ENCODE results near the gene PRKACG.
"Not testable (repeated sequence)": the region's sequence is repeated elsewhere in the genome, so short reads cannot be mapped to it uniquely, and the experiment has no call there.

The PRKACG gene

DNA sequence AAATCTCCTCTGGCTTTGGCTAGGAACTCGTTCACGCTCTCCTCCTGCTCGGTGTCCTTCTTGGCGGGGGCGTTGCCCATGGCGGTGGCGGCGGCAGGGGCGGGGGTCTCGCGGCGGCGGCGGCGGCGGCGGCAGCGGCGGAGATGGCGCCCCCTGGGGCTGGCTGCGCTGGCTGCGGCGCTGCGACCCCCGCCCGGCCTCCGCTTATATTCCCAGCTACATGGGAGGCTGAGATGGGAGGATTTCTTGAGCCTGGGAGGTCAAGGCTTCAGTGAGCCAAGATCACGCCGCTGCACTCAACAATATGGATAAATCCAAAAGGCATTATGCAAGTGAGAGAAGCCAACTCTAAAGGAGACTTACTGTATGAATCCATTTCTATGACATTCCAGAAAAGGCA lies at the start of gene PRKACG:
PRKACG (minus strand) TSS at position 101 of the 400 bp plus-strand sequence; CDS start at position 80, 21 bp downstream.
- Histone ChIP-seq H3K4me1 (ENCODE audit: control insufficient read depth in 1 of 2, insufficient read depth in 2 of 2, low read length in 2 of 2) (no peaks in the 10 kb centered on the region), H3K27ac (ENCODE audit: low read length) (no peak within 1 kb of the TSS), H3K9me3 (ENCODE audit: control insufficient read depth in 1 of 2, low read length in 2 of 2) (no peaks in the 10 kb centered on the region), H3K36me3 (ENCODE audit: control insufficient read depth in 1 of 2, insufficient read depth in 2 of 2, low read length in 2 of 2) (no peaks in the 10 kb centered on the region), H3K4me3 (ENCODE audit: low read depth in 1 of 2, low read length in 2 of 2) (no peak within 1 kb of the TSS), H3K27me3 (ENCODE audit: low read depth, low read length) (no peaks in the 10 kb centered on the region)

DNA sequence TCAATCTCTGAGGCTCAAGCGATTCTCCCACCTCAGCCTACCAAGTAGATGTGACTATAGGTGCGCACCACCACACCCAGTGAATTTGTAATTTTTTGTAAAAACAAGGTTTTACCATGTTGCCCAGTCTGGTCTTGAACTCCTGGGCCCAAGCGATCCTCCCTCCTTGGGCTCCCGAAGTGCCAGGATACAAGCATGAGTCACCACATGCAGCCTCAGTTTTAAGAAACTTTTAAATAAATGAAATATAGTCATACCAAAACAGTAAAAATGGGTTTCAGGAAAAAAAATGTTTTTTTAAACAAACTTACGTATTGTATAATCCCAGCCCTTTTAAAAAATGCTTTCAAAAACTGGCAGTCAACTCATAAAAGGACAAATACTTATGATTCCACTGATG lies 48.3 kb upstream of the PRKACG start:
- no peak overlapping the region for H3K4me3 ChIP-seq (ENCODE audit: low read depth in 1 of 2, low read length in 2 of 2)
- no peaks in the 10 kb centered on the region for H3K4me1 ChIP-seq (ENCODE audit: control insufficient read depth in 1 of 2, insufficient read depth in 2 of 2, low read length in 2 of 2)
- H3K27me3 ChIP-seq (ENCODE audit: low read depth, low read length), result no peaks in the 10 kb centered on the region

DNA sequence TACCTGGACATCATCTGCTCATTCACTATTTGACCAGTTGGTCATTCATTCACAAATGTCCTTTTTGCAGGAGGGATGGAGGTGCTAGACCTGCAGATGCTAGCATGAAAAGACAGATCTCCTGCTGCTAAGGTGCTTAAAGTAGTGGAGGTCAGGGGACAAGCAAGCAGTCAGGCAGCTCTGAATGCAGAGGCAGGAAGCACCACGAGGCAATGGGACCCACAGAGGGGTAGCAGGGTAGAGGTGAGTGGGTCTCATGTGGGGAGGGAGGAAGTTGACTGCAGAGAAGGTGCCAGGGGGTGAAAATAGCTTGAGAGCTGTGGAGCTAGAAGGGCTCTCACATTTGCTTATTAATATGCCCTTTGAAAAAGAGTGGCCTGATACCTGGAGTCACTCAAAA lies 46.9 kb upstream of the PRKACG start:
- Histone ChIP-seq H3K4me3 (ENCODE audit: low read depth in 1 of 2, low read length in 2 of 2) (no peak overlapping the region), H3K36me3 (ENCODE audit: control insufficient read depth in 1 of 2, insufficient read depth in 2 of 2, low read length in 2 of 2) (peaks cover 12 to 23% of the 10 kb centered on the region in 2 donors)

More for the DNA sequence above, 48.3 kb upstream of the PRKACG start:
- H3K36me3 ChIP-seq (ENCODE audit: control insufficient read depth in 1 of 2, insufficient read depth in 2 of 2, low read length in 2 of 2), result peaks cover 16 to 27% of the 10 kb centered on the region in 2 donors
- H3K27ac ChIP-seq (ENCODE audit: low read length), result no peak overlapping the region
- H3K9me3 ChIP-seq (ENCODE audit: control insufficient read depth in 1 of 2, low read length in 2 of 2), result no peaks in the 10 kb centered on the region

DNA sequence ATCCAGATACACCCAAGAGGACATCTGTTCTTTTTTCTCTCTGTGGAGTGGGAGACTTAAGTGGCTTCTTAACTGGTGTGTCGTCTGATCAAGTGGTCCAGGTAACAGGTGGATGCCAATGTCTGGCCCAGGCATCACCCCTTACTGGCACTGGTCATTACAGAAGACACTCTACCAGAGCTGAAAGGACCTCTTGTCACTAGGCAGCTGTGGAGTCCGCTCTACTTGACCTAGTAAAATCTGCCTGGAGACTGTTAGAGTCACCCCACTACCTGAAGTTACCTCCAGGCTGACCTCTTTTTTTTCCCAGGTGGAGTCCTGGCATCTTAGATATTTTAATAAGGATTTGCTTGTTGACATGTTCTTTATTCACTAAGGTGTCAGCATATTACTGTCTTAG lies 44.2 kb upstream of the PRKACG start:
- no peak overlapping the region for H3K4me3 ChIP-seq (ENCODE audit: low read depth in 1 of 2, low read length in 2 of 2)
- H3K27me3 ChIP-seq (ENCODE audit: low read depth, low read length), result no peaks in the 10 kb centered on the region
- no peaks in the 10 kb centered on the region for H3K4me1 ChIP-seq (ENCODE audit: control insufficient read depth in 1 of 2, insufficient read depth in 2 of 2, low read length in 2 of 2)
- no peaks in the 10 kb centered on the region for H3K9me3 ChIP-seq (ENCODE audit: control insufficient read depth in 1 of 2, low read length in 2 of 2)
- no peak overlapping the region for H3K27ac ChIP-seq (ENCODE audit: low read length)
- peaks cover 4 to 15% of the 10 kb centered on the region in 2 donors for H3K36me3 ChIP-seq (ENCODE audit: control insufficient read depth in 1 of 2, insufficient read depth in 2 of 2, low read length in 2 of 2)

More for the DNA sequence above, 46.9 kb upstream of the PRKACG start:
- no peak overlapping the region for H3K27ac ChIP-seq (ENCODE audit: low read length)
- H3K4me1 ChIP-seq (ENCODE audit: control insufficient read depth in 1 of 2, insufficient read depth in 2 of 2, low read length in 2 of 2), result no peaks in the 10 kb centered on the region
- H3K27me3 ChIP-seq (ENCODE audit: low read depth, low read length), result no peaks in the 10 kb centered on the region
- no peaks in the 10 kb centered on the region for H3K9me3 ChIP-seq (ENCODE audit: control insufficient read depth in 1 of 2, low read length in 2 of 2)

DNA sequence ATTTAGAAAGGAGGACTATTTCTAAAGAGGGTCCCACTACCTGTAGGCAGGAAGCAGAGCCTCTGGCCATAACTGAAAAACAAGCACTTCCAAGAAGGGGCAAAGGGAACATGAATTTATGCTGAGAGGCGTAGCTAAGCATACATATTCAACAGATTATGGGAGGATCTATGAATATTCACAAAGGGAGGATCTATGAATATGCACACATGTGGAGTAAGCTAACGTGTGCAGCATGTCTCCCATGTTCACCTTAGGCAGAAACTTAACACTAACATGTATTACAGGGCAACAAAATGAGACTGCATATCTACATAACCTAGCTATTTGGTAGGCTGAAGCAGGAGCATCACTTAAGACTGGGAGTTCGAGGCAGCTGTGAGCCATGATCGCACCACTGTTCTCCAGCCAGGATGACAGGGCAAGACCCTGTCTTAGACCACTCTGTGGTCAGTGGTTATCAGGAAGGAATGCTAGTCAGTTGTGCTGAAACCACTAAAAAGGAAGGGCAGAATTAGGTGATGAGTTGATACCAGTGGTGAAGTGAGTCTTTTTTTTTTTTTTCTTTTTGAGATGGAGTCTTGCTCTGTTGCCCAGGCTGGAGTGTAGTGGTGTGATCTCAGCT lies 42.4 kb upstream of the PRKACG start:
- Histone ChIP-seq H3K36me3 (ENCODE audit: control insufficient read depth in 1 of 2, insufficient read depth in 2 of 2, low read length in 2 of 2) (peaks cover 4 to 15% of the 10 kb centered on the region in 2 donors), H3K27me3 (ENCODE audit: low read depth, low read length) (no peaks in the 10 kb centered on the region), H3K27ac (ENCODE audit: low read length) (no peak overlapping the region), H3K9me3 (ENCODE audit: control insufficient read depth in 1 of 2, low read length in 2 of 2) (no peaks in the 10 kb centered on the region), H3K4me3 (ENCODE audit: low read depth in 1 of 2, low read length in 2 of 2) (no peak overlapping the region), H3K4me1 (ENCODE audit: control insufficient read depth in 1 of 2, insufficient read depth in 2 of 2, low read length in 2 of 2) (no peaks in the 10 kb centered on the region)

DNA sequence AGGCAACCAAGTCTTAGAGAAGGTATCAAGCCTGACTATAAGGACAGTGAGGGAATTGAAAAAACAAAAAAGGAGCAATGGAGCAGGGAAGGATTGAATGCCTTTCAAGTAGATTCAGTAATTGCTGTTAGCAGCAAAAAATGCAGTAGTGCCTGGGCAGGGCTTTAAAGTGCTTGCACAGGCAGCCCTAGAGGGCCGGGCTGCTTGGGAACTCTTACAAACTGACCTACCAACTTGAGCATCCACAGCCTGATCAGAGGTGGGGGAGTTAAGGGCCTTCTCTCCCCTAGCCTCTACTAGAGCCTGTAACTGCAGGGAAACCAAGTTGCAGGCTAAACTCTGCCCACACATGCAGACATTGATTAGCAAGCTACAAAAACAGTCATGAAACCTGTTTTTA lies 41.1 kb upstream of the PRKACG start:
- H3K36me3 ChIP-seq (ENCODE audit: control insufficient read depth in 1 of 2, insufficient read depth in 2 of 2, low read length in 2 of 2), result peaks cover 4 to 7% of the 10 kb centered on the region in 2 donors
- no peaks in the 10 kb centered on the region for H3K27me3 ChIP-seq (ENCODE audit: low read depth, low read length)
- H3K4me1 ChIP-seq (ENCODE audit: control insufficient read depth in 1 of 2, insufficient read depth in 2 of 2, low read length in 2 of 2), result no peaks in the 10 kb centered on the region
- no peak overlapping the region for H3K27ac ChIP-seq (ENCODE audit: low read length)
- no peak overlapping the region for H3K4me3 ChIP-seq (ENCODE audit: low read depth in 1 of 2, low read length in 2 of 2)
- H3K9me3 ChIP-seq (ENCODE audit: control insufficient read depth in 1 of 2, low read length in 2 of 2), result no peaks in the 10 kb centered on the region

DNA sequence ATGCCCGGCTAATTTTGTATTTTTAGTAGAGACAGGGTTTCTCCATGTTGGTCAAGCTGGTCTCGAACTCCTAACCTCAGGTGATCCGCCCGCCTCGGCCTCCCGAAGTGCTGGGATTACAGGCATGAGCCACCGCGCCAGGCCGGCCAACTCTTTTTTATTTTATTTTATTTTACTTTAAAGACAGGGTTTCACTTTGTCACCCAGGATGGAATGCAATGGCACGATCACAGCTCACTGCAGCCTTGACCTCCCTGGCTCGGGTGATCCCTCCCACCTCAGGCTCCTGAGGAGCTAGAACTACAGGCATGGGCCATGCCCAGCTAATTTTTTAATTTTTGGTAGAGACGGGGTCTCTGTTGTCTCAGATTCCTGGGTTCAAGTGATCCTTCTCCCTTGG lies 37.0 kb upstream of the PRKACG start:
- peaks cover 10 to 20% of the 10 kb centered on the region in 2 donors for H3K36me3 ChIP-seq (ENCODE audit: control insufficient read depth in 1 of 2, insufficient read depth in 2 of 2, low read length in 2 of 2)

DNA sequence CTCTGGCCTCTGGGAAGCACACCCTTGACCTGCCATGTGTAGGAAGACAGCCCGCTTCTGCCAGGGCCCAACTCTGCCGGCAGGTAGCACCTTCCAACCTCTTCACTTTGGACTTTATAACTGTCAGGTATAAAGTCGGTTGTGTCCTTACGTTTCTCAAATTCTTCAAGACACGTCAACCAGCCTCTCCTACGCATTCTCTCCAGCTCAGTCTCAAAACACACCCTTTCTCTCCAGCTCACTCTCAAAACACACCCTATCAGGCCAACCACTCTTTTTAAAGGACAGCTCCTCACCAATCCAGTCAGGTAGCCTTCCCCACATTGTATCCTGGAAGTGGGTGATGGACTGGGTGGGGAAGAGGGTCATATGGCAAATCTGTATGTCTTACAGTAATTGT lies 35.2 kb upstream of the PRKACG start:
- H3K4me3 ChIP-seq (ENCODE audit: low read depth in 1 of 2, low read length in 2 of 2), result no peak overlapping the region
- no peaks in the 10 kb centered on the region for H3K9me3 ChIP-seq (ENCODE audit: control insufficient read depth in 1 of 2, low read length in 2 of 2)
- H3K36me3 ChIP-seq (ENCODE audit: control insufficient read depth in 1 of 2, insufficient read depth in 2 of 2, low read length in 2 of 2), result peaks cover 10 to 20% of the 10 kb centered on the region in 2 donors
- H3K27ac ChIP-seq (ENCODE audit: low read length), result no peak overlapping the region
- no peaks in the 10 kb centered on the region for H3K27me3 ChIP-seq (ENCODE audit: low read depth, low read length)
- H3K4me1 ChIP-seq (ENCODE audit: control insufficient read depth in 1 of 2, insufficient read depth in 2 of 2, low read length in 2 of 2), result peaks cover 0 to 9% of the 10 kb centered on the region in 2 donors

More for the DNA sequence above, 37.0 kb upstream of the PRKACG start:
- H3K4me1 ChIP-seq (ENCODE audit: control insufficient read depth in 1 of 2, insufficient read depth in 2 of 2, low read length in 2 of 2); H3K27ac ChIP-seq (ENCODE audit: low read length); H3K27me3 ChIP-seq (ENCODE audit: low read depth, low read length); H3K4me3 ChIP-seq (ENCODE audit: low read depth in 1 of 2, low read length in 2 of 2); H3K9me3 ChIP-seq (ENCODE audit: control insufficient read depth in 1 of 2, low read length in 2 of 2): not testable (repeated sequence)

DNA sequence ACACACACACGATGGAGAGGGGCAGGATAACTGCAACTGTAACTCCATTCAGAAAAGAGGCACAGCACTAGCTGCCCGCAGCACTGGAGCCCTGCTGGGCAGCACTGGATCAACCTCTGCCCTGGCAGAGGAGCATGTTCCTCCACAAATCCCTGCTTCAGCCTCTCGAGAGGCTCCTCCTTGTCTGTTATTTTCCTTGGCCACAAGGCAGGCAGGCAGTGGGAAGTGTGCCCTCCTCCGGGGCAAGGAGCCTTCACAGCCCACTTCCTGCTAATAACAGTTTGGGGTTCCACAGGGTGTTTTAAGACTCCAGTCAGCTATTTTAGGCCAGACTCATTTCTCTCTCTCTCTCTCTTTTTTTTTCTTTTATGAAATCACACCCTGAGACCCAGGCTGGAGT lies 33.5 kb upstream of the PRKACG start:
- Histone ChIP-seq H3K27ac (ENCODE audit: low read length) (no peak overlapping the region), H3K36me3 (ENCODE audit: control insufficient read depth in 1 of 2, insufficient read depth in 2 of 2, low read length in 2 of 2) (peaks cover 10 to 20% of the 10 kb centered on the region in 2 donors), H3K9me3 (ENCODE audit: control insufficient read depth in 1 of 2, low read length in 2 of 2) (no peaks in the 10 kb centered on the region), H3K27me3 (ENCODE audit: low read depth, low read length) (no peaks in the 10 kb centered on the region), H3K4me1 (ENCODE audit: control insufficient read depth in 1 of 2, insufficient read depth in 2 of 2, low read length in 2 of 2) (peaks cover 0 to 9% of the 10 kb centered on the region in 2 donors), H3K4me3 (ENCODE audit: low read depth in 1 of 2, low read length in 2 of 2) (no peak overlapping the region)

DNA sequence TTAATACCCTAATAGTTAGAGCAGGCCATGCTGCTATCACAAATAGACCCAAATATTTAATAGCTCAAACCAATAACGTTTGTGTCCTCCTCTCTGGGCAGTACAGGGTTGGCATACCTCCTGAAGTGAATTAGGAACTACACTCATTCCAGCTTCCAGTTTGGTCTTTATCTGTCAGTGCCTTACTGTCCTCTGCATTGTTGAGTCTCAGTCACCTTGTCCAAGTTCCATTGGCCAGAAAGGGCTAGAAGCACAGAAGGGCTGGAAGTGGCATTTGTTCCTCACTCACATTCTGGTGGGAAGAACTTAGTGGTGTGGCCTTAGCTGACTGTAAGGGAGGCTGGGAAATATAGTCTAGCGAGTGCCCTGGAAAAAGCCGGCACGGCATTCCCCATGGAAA lies 32.8 kb upstream of the PRKACG start:
- Histone ChIP-seq H3K36me3 (ENCODE audit: control insufficient read depth in 1 of 2, insufficient read depth in 2 of 2, low read length in 2 of 2) (peaks cover 10 to 20% of the 10 kb centered on the region in 2 donors), H3K4me3 (ENCODE audit: low read depth in 1 of 2, low read length in 2 of 2) (no peak overlapping the region), H3K9me3 (ENCODE audit: control insufficient read depth in 1 of 2, low read length in 2 of 2) (no peaks in the 10 kb centered on the region), H3K4me1 (ENCODE audit: control insufficient read depth in 1 of 2, insufficient read depth in 2 of 2, low read length in 2 of 2) (peaks cover 0 to 9% of the 10 kb centered on the region in 2 donors), H3K27me3 (ENCODE audit: low read depth, low read length) (no peaks in the 10 kb centered on the region), H3K27ac (ENCODE audit: low read length) (no peak overlapping the region)

DNA sequence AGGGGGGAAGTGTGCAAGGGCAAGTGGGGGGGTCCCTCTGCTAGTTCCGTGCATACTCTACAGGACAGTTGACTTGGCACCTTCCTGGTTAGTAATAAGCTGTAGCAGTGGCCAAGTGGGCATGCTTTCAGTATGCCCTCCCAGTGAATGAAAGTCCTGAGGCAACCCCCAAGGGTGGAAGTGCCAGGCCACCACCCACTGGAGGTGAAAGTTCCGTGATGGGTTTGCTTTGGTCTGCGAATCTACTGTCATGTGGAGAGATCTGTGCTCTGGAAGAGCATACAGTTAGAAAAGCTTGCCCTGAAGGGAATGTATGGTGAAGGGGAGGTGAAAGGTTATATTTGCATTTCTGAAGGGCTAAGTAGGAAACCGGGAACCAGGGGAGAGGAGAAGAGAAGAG lies 31.9 kb upstream of the PRKACG start:
- Histone ChIP-seq H3K4me1 (ENCODE audit: control insufficient read depth in 1 of 2, insufficient read depth in 2 of 2, low read length in 2 of 2) (peaks cover 0 to 9% of the 10 kb centered on the region in 2 donors), H3K27me3 (ENCODE audit: low read depth, low read length) (no peaks in the 10 kb centered on the region), H3K36me3 (ENCODE audit: control insufficient read depth in 1 of 2, insufficient read depth in 2 of 2, low read length in 2 of 2) (peaks cover 10 to 20% of the 10 kb centered on the region in 2 donors), H3K27ac (ENCODE audit: low read length) (no peak overlapping the region), H3K4me3 (ENCODE audit: low read depth in 1 of 2, low read length in 2 of 2) (no peak overlapping the region), H3K9me3 (ENCODE audit: control insufficient read depth in 1 of 2, low read length in 2 of 2) (no peaks in the 10 kb centered on the region)

Measured in muscle layer of duodenum (tissue), 2 donors.